H1 (cell line): ENCODE results near the gene NELFB. TPM values are rescaled to one million over a fixed set of nuclear protein-coding genes. Genes with fewer than 3 reads are reported as not detected.

Experiments used
- CTCF ChIA-PET: fragments of 300-600 bp; sonication (Branson Sonifier 250); formaldehyde crosslinking; loops from one replicate; lab custom pipeline; 2021; ENCODE audit not compliant: partially characterized antibody; lab: Charles Lee
- POLR2A ChIA-PET: fragments of 300-600 bp; sonication (Branson Sonifier 250); formaldehyde crosslinking; loops from one replicate; lab custom pipeline; 2021; ENCODE audit warnings: inconsistent platforms; ENCODE audit not compliant: partially characterized antibody; lab: Charles Lee
- DNase-seq, 2 experiments: peaks; one replicate each; pipeline versions ENCODE4 v3.0.0 to v3.0.0-alpha.2; 2010 to 2022; ENCODE audit warnings: low spot score in 2 of 2, low read depth in 1 of 2, mixed read lengths in 1 of 2
- FAIRE-seq: peaks from 2 replicates; lab custom pipeline; 2011; peaks lifted over from hg19 to GRCh38; lab: Jason Lieb, UNC
- H2AFZ ChIP-seq: 2 replicates; pipeline ENCODE4 v1.8.1; 2012; ENCODE audit warnings: low read length, inconsistent platforms
- H2AK5ac ChIP-seq: 2 replicates; pipeline ENCODE4 v1.6.1; 2013; ENCODE audit warnings: low read depth, low read length
- H2BK120ac ChIP-seq: replicated peaks from 2 replicates; pipeline ENCODE3; 2013; ENCODE audit warnings: low read depth, low read length, inconsistent platforms
- H2BK12ac ChIP-seq: 2 replicates; pipeline ENCODE4 v1.6.1; 2013; ENCODE audit warnings: low read depth, low read length
- H2BK15ac ChIP-seq: 2 replicates; pipeline ENCODE4 v1.6.1; 2013; ENCODE audit warnings: low read length
- H2BK20ac ChIP-seq: 2 replicates; pipeline ENCODE4 v1.6.1; 2013; ENCODE audit warnings: low read length
- H2BK5ac ChIP-seq: 2 replicates; pipeline ENCODE4 v1.6.1; 2013; ENCODE audit warnings: low read depth, low read length
- H3K14ac ChIP-seq: 2 replicates; pipeline ENCODE4 v1.6.1; 2013; ENCODE audit warnings: inconsistent platforms; ENCODE audit not compliant: insufficient read length
- H3K18ac ChIP-seq: 2 replicates; pipeline ENCODE4 v1.6.1; 2013; ENCODE audit warnings: low read length; ENCODE audit errors: extremely low read depth
- H3K23ac ChIP-seq: 2 replicates; pipeline ENCODE4 v1.6.1; 2013; ENCODE audit warnings: inconsistent platforms; ENCODE audit not compliant: insufficient read length
- H3K23me2 ChIP-seq: 2 replicates; pipeline ENCODE4 v1.6.1; 2013; ENCODE audit warnings: low read depth, low read length
- H3K27ac ChIP-seq: 2 replicates; pipeline ENCODE4 v1.6.1; 2011; ENCODE audit warnings: low read depth, low read length, inconsistent platforms
- H3K27me3 ChIP-seq, 4 experiments: replicated peaks in 1 of 4; 1 replicate in 1 of 4; 2 replicates in 3 of 4; pipeline versions ENCODE4 v1.6.1 to v1.8.1; 2011 to 2013; ENCODE audit warnings: low read length in 3 of 4, mild to moderate bottlenecking in 3 of 4, inconsistent platforms in 2 of 4, mixed read lengths in 2 of 4, moderate library complexity in 1 of 4; ENCODE audit not compliant: control insufficient read depth in 3 of 4, insufficient read depth in 3 of 4; ENCODE audit errors: extremely low read depth in 1 of 4
- H3K36me3 ChIP-seq, 4 experiments: 2 replicates each; pipeline versions ENCODE4 v1.6.1 to v1.8.1; 2011 to 2013; ENCODE audit warnings: mild to moderate bottlenecking in 4 of 4, low read length in 3 of 4, moderate library complexity in 2 of 4, control low read depth in 1 of 4, inconsistent platforms in 1 of 4; ENCODE audit not compliant: insufficient read depth in 4 of 4, control insufficient read depth in 2 of 4
- H3K4ac ChIP-seq: replicated peaks from 2 replicates; pipeline ENCODE3; 2013; ENCODE audit warnings: low read length, low read depth, mixed read lengths, inconsistent platforms; ENCODE audit not compliant: insufficient read length
- H3K4me1 ChIP-seq, 4 experiments: replicated peaks in 1 of 4; 1 replicate in 1 of 4; 2 replicates in 3 of 4; pipeline versions ENCODE4 v1.6.1 to v1.8.1; 2011 to 2013; ENCODE audit warnings: low read length in 3 of 4, inconsistent platforms in 2 of 4, mixed read lengths in 1 of 4; ENCODE audit not compliant: insufficient read depth in 4 of 4, control insufficient read depth in 3 of 4
- H3K4me2 ChIP-seq, 2 experiments: 2 replicates each; pipeline versions ENCODE4 v1.6.1 to v1.8.1; 2011 to 2013; ENCODE audit warnings: low read depth in 2 of 2, low read length in 2 of 2, control low read depth in 1 of 2, inconsistent platforms in 1 of 2, mild to moderate bottlenecking in 1 of 2; ENCODE audit not compliant: insufficient read depth in 1 of 2
- H3K4me3 ChIP-seq, 4 experiments: fragments of 200-600, 300-600 bp in 1 of 4; sonication (generic), shearing (Covaris generic), sonication (Bioruptor Twin) in 1 of 4; 2 replicates each; pipeline versions ENCODE4 v1.5.1 to v1.8.1; 2011 to 2016; ENCODE audit warnings: low read length in 4 of 4, low read depth in 3 of 4, control low read depth in 2 of 4, inconsistent platforms in 2 of 4, mild to moderate bottlenecking in 2 of 4, mixed read lengths in 1 of 4, moderate library complexity in 1 of 4; ENCODE audit not compliant: insufficient read depth in 2 of 4; ENCODE audit errors: extremely low read depth in 1 of 4
- H3K56ac ChIP-seq: replicated peaks from 2 replicates; pipeline ENCODE3; 2013; ENCODE audit warnings: low read depth, mild to moderate bottlenecking, mixed read lengths, low read length, inconsistent platforms; ENCODE audit not compliant: insufficient read length
- H3K79me1 ChIP-seq: 2 replicates; pipeline ENCODE4 v1.6.1; 2013; ENCODE audit warnings: low read depth, low read length, control low read depth
- H3K79me2 ChIP-seq, 2 experiments: 2 replicates each; pipeline versions ENCODE4 v1.6.1 to v1.8.1; 2012 to 2013; ENCODE audit warnings: low read length in 2 of 2, mild to moderate bottlenecking in 2 of 2, inconsistent platforms in 1 of 2; ENCODE audit not compliant: insufficient read depth in 2 of 2, control insufficient read depth in 1 of 2
- H3K9ac ChIP-seq, 4 experiments: replicated peaks in 1 of 4; 1 replicate in 1 of 4; 2 replicates in 3 of 4; pipeline versions ENCODE4 v1.6.1 to v1.8.1; 2011 to 2013; ENCODE audit warnings: low read depth in 3 of 4, low read length in 3 of 4, control low read depth in 2 of 4, mild to moderate bottlenecking in 2 of 4, moderate library complexity in 2 of 4, inconsistent platforms in 1 of 4; ENCODE audit errors: extremely low read depth in 1 of 4
- H3K9me3 ChIP-seq, 2 experiments: 2 replicates each; pipeline versions ENCODE4 v1.6.1 to v1.8.1; 2012 to 2013; ENCODE audit warnings: mild to moderate bottlenecking in 2 of 2, moderate library complexity in 2 of 2, control low read depth in 1 of 2, inconsistent platforms in 1 of 2, low read depth in 1 of 2, low read length in 1 of 2, mixed read lengths in 1 of 2; ENCODE audit not compliant: insufficient read depth in 2 of 2
- H4K20me1 ChIP-seq, 2 experiments: replicated peaks in 1 of 2; 2 replicates each; pipeline versions ENCODE3 to v1.8.1; 2011 to 2013; ENCODE audit warnings: inconsistent platforms in 2 of 2, low read length in 2 of 2, mild to moderate bottlenecking in 1 of 2; ENCODE audit not compliant: insufficient read depth in 2 of 2, control insufficient read depth in 1 of 2
- H4K5ac ChIP-seq: 2 replicates; pipeline ENCODE4 v1.6.1; 2013; ENCODE audit warnings: low read length, low read depth, mixed read lengths, inconsistent platforms; ENCODE audit not compliant: insufficient read length
- H4K8ac ChIP-seq: 2 replicates; pipeline ENCODE4 v1.8.0; 2013; ENCODE audit warnings: mild to moderate bottlenecking, moderate library complexity, low read length, inconsistent platforms; ENCODE audit not compliant: insufficient read depth; ENCODE audit errors: extremely low read depth
- H4K91ac ChIP-seq: replicated peaks from 2 replicates; pipeline ENCODE3; 2013; ENCODE audit warnings: low read length, mixed read lengths, inconsistent platforms; ENCODE audit not compliant: insufficient read length
- CBX8 ChIP-seq: fragments of 300-800, 300-1000 bp; sonication (generic); IDR thresholded peaks from 2 replicates; pipeline ENCODE4 v1.7.1; 2016; ENCODE audit warnings: low read depth, low read length, borderline replicate concordance
- CHD2 ChIP-seq: IDR thresholded peaks from 2 replicates; pipeline ENCODE4 v1.6.1; 2012; ENCODE audit warnings: low read length, improper control_type of control experiment
- CREB1 ChIP-seq: IDR thresholded peaks from 2 replicates; pipeline ENCODE4 v1.6.1; 2012; ENCODE audit warnings: inconsistent platforms
- EP300 ChIP-seq, 2 experiments: IDR thresholded peaks; 1 replicate in 1 of 2; 2 replicates in 1 of 2; pipeline ENCODE4 v1.6.1; 2011 to 2012; ENCODE audit warnings: low read depth in 2 of 2, low read length in 2 of 2, mild to moderate bottlenecking in 2 of 2, borderline replicate concordance in 1 of 2, inconsistent platforms in 1 of 2, moderate library complexity in 1 of 2
- JUN ChIP-seq: IDR thresholded peaks from 2 replicates; pipeline ENCODE4 v1.6.1; 2011; ENCODE audit warnings: low read depth, mild to moderate bottlenecking, improper control_type of control experiment, low read length
- KDM4A ChIP-seq: IDR thresholded peaks from one replicate; pipeline ENCODE4 v1.7.1; 2012; ENCODE audit warnings: low read depth, mild to moderate bottlenecking, moderate library complexity, low read length, inconsistent platforms; ENCODE audit not compliant: severe bottlenecking
- KDM5A ChIP-seq: fragments of 200-600 bp; IDR thresholded peaks from 2 replicates; pipeline ENCODE4 v1.7.1; 2012; ENCODE audit warnings: mild to moderate bottlenecking, low read length, inconsistent platforms, mixed read lengths
- NANOG ChIP-seq: IDR thresholded peaks from 2 replicates; pipeline ENCODE4 v1.6.1; 2011; ENCODE audit warnings: low read length, low read depth, mild to moderate bottlenecking, inconsistent platforms; ENCODE audit not compliant: insufficient read depth, poor library complexity, severe bottlenecking
- NRF1 ChIP-seq: IDR thresholded peaks from 2 replicates; pipeline ENCODE4 v1.6.1; 2011; ENCODE audit warnings: mild to moderate bottlenecking, low read depth, low read length, improper control_type of control experiment
- PHF8 ChIP-seq: fragments of 200-600 bp; sonication (generic); conservative IDR thresholded peaks from 2 replicates; pipeline ENCODE4 v1.7.1; 2012; ENCODE audit warnings: low read depth, mild to moderate bottlenecking, inconsistent platforms, low read length, moderate library complexity
- SIX5 ChIP-seq: IDR thresholded peaks from 2 replicates; pipeline ENCODE4 v1.6.1; 2011; ENCODE audit warnings: mild to moderate bottlenecking, low read depth, low read length
- SP2 ChIP-seq: IDR thresholded peaks from 2 replicates; pipeline ENCODE4 v1.6.1; 2012; ENCODE audit warnings: mild to moderate bottlenecking, low read length, inconsistent platforms
- TAF1 ChIP-seq: IDR thresholded peaks from 2 replicates; pipeline ENCODE4 v1.6.1; 2011; ENCODE audit warnings: mild to moderate bottlenecking, low read depth, low read length
- WGBS, 2 experiments: shearing (Covaris generic) in 1 of 2; methylation state at CpG; one replicate each; pipeline versions ENCODE4 v1.1.6 to v1.1.7; 2013 to 2015; ENCODE audit warnings: low lambda C conversion rate in 2 of 2, mixed read lengths in 2 of 2, inconsistent platforms in 1 of 2, low coverage in 1 of 2, missing lambda C conversion rate in 1 of 2; ENCODE audit not compliant: insufficient replicate concordance in 2 of 2, insufficient coverage in 1 of 2, insufficient read length in 1 of 2; ENCODE audit errors: extremely low coverage in 1 of 2, missing lambda C conversion rate in 1 of 2; 5-methylcytosine and 5-hydroxymethylcytosine counted together
- polyA plus RNA-seq, 7 experiments: library from polyadenylated mRNA; depleted of rRNA in 3 of 7; stranded (reverse) in 5 of 7; unstranded in 2 of 7; fragments of >200 nt in 5 of 7; fragments of 200-250 nt in 2 of 7; gene quantifications; 1 replicate in 5 of 7; 2 replicates in 1 of 7; 4 replicates in 1 of 7; pipeline versions ENCODE4 v1.2.1 to v1.2.3, GENCODE V29; 2011 to 2013; ENCODE audit warnings: missing spikeins in 2 of 7, mixed read lengths in 2 of 7
- total RNA-seq: library from RNA; stranded (reverse); fragmentation: NEBNext Ultra II Directional; extraction: Animal tissue kit (Norgen Biotek cat#: 25700); gene quantifications from 2 replicates; pipeline ENCODE4 v1.2.1, GENCODE V29; 2021

The NELFB gene
- total and polyA plus RNA-seq, 2 of the 8 experiments (the other 6 are each of a cell fraction or from before 2014, with no cell fraction given), result 57.6 to 78.0 TPM

- CTCF ChIA-PET, result interaction anchor here (0.6 to 20.2 kb wide), 20 partner anchors 9 to 412 kb away, joined by 3 to 204 read pairs (median 5); partner anchors contain the start of genes ANAPC2, CYSRT1, LRRC26 and NDOR1
- H3K23me2 ChIP-seq, result no peaks in the 10 kb centered on the region
- TF ChIP-seq SP2 (no peak), KDM5A (no peak), CHD2 (no peak), KDM4A (no peak), PHF8 (no peak), JUN (no peak), CBX8 (no peak), NANOG (no peak), NRF1 (no peak), EP300 (IDR thresholded peaks at IDR 0.05; ENCODE audit: borderline replicate concordance in 1 of 2, low read depth in 2 of 2, low read length in 2 of 2) (no peak), SIX5 (no peak), CREB1 (no peak), TAF1 (no peak)
These were observed 20.2 kb upstream of the NELFB start for GRCh38 chr9:137234758-137235423.

More at GRCh38 chr9:137234758-137235423, 20.2 kb upstream of the NELFB start:
- Histone ChIP-seq H3K36me3 (no peaks in the 10 kb centered on the region), H2AK5ac (no peak overlapping the region), H4K8ac (no peak overlapping the region), H3K14ac (no peak overlapping the region), H2BK20ac (no peak overlapping the region), H3K27me3 (no peaks in the 10 kb centered on the region), H3K9me3 (no peaks in the 10 kb centered on the region), H4K5ac (no peak overlapping the region), H2BK12ac (no peak overlapping the region), H2BK15ac (no peak overlapping the region), H3K4me3 (no peak overlapping the region), H3K27ac (no peak overlapping the region), H3K23ac (no peak overlapping the region), H2BK5ac (no peak overlapping the region), H3K18ac (no peak overlapping the region), H3K4me1 (peaks cover 0 to 12% (median 8%) of the 10 kb centered on the region in 4 experiments; a peak in 6 of 7 replicates), H2AFZ (no peak overlapping the region), H3K79me1 (no peaks in the 10 kb centered on the region), H3K4me2 (no peak overlapping the region), H3K4ac (no peak overlapping the region), H2BK120ac (no peak overlapping the region), H3K56ac (no peak overlapping the region), H3K9ac (no peak overlapping the region), H4K91ac (peak overlapping the region; percentile 54), H4K20me1 (peaks cover 6 to 8% of the 10 kb centered on the region in 2 experiments), H3K79me2 (peaks cover 0 to 7% of the 10 kb centered on the region in 2 experiments; a peak in 1 of 4 replicates)
- FAIRE-seq, result no peak
- WGBS, 2 experiments, result 84% methylated on average over 17 of the region's 18 CpGs; no CpG with 5 or more reads in 1 of the 2 experiments
- no peak for DNase-seq
- POLR2A ChIA-PET, result interaction anchor here (1.0 to 69.9 kb wide), 3 partner anchors 0 to 72 kb away, joined by 3 to 1462 read pairs (median 1462); partner anchors contain the start of genes CYSRT1, NDOR1, NELFB and RNF208
